Measurements from ENCODE around the gene PKN3. TPM values are rescaled to one million over a fixed set of nuclear protein-coding genes. Genes with fewer than 3 reads are reported as not detected.

The PKN3 gene
- total and polyA plus RNA-seq, 9 of the 15 experiments (the other 6 are each of a cell fraction or from before 2014, with no cell fraction given), result 0.82 to 49.2 (median 19.7) TPM

DNA sequence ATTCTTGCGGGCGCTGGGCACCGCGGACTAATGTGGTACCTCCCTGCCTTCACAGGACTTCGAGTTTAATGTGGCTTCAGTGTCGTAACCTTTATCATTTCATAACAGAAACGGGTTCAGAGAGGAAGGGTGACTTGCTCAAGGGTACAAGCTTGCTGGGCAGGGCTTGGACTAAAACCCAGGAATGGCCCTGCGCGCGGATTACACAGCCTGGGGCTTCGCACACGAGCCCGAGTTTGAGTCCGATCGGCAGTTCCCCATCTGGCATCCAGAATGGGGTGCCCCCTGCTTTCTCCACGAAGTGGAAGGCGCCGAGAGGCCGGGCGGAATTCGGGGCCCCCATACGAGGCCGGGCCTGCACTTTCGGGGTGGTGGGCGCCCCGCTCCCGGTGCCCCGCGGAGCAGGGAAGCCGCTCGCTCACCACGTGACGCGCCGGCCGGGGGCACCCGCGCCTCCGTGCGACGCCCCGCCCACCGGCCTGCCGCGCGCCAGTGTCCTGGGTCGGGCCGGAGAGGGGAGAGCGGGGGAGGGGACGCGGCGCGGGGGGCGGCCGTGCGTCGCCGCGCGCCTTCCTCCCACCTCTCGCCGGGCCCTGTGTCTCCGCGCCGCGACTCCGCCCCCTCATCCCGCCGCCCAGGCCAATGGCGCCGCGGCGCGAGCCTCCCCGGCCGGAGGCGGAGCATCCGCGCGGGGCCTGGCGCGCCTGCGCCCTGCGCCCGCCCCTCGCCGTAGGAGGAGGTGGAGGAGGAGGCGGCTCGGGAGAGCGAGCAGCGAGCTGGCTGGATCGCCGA, 13.6 kb upstream of the PKN3 start, which contains the start of gene SET (continued):
- TF ChIP-seq NUFIP1 (IDR thresholded peaks at IDR 0.05; ENCODE audit: partially characterized antibody) (no peak), GATAD2A (IDR thresholded peaks at IDR 0.05) (peak; percentile 80; the same call in 1 of the 2 replicates), PCBP2 (IDR thresholded peaks at IDR 0.05; ENCODE audit: low read depth, low read length, poor library complexity, severe bottlenecking) (no peak), FUS (optimal IDR thresholded peaks at IDR 0.05; ENCODE audit: low read depth, low read length) (peak; percentile 89), SPI1 (IDR thresholded peaks at IDR 0.05; ENCODE audit: borderline replicate concordance, low read depth, low read length) (peak; percentile 52; the same call in 1 of the 2 replicates), HDGF (IDR thresholded peaks at IDR 0.05) (no peak; the same call in 1 of the 2 replicates), CC2D1A (IDR thresholded peaks at IDR 0.05) (no peak), ZNF79 (CRISPR knock-in tag; IDR thresholded peaks at IDR 0.05; ENCODE audit: low read depth) (no peak), ILK (tag; IDR thresholded peaks at IDR 0.05; ENCODE audit: borderline replicate concordance, low read depth) (no peak), CSDE1 (IDR thresholded peaks at IDR 0.05) (no peak), ZNF140 (CRISPR knock-in tag; IDR thresholded peaks at IDR 0.05) (no peak), SOX6 (IDR thresholded peaks at IDR 0.05) (peak; percentile 50), NBN (IDR thresholded peaks at IDR 0.05; ENCODE audit: low read depth) (peak; percentile 39; the same call in 1 of the 2 replicates), DIDO1 (tag; IDR thresholded peaks at IDR 0.05; ENCODE audit: low read depth) (no peak), ZNF134 (CRISPR knock-in tag; conservative IDR thresholded peaks at IDR 0.05) (peak; percentile 58; the same call in 1 of the 2 replicates), TARDBP (IDR thresholded peaks at IDR 0.05) (peak; percentile 72; the same call in 1 of the 2 replicates), CXXC5 (CRISPR knock-in tag; IDR thresholded peaks at IDR 0.05) (peak; percentile 99), TEAD1 (CRISPR knock-in tag; IDR thresholded peaks at IDR 0.05) (peak; percentile 65 to 77; a peak in 1 of 4 replicates), FOXA3 (CRISPR knock-in tag; conservative IDR thresholded peaks at IDR 0.05 in 1 of 2, IDR thresholded peaks at IDR 0.05 in 1 of 2) (0 out of 4 replicates have a peak, but pooled peaks of 1 of the 2 experiments have one; percentile 17), ZNF57 (CRISPR knock-in tag; IDR thresholded peaks at IDR 0.05) (peak; percentile 78; the same call in 1 of the 2 replicates), KDM5B (IDR thresholded peaks at IDR 0.05; ENCODE audit: insufficient replicate concordance, low read depth, low read length) (no peak), TRIM24 (IDR thresholded peaks at IDR 0.05) (peak; percentile 73 to 84; a peak in 3 of 4 replicates), NELFE (IDR thresholded peaks at IDR 0.05; ENCODE audit: insufficient read depth, insufficient read length) (no peak), PURB (CRISPR knock-in tag; IDR thresholded peaks at IDR 0.05; ENCODE audit: low read depth) (no peak)
- TF ChIP-seq, protein P1, sequence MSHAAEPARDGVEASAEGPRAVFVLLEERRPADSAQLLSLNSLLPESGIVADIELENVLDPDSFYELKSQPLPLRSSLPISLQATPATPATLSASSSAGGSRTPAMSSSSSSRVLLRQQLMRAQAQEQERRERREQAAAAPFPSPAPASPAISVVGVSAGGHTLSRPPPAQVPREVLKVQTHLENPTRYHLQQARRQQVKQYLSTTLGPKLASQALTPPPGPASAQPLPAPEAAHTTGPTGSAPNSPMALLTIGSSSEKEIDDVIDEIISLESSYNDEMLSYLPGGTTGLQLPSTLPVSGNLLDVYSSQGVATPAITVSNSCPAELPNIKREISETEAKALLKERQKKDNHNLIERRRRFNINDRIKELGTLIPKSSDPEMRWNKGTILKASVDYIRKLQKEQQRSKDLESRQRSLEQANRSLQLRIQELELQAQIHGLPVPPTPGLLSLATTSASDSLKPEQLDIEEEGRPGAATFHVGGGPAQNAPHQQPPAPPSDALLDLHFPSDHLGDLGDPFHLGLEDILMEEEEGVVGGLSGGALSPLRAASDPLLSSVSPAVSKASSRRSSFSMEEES (CRISPR knock-in tag; IDR thresholded peaks at IDR 0.05), result peak; percentile 94
- TF ChIP-seq, protein P2, sequence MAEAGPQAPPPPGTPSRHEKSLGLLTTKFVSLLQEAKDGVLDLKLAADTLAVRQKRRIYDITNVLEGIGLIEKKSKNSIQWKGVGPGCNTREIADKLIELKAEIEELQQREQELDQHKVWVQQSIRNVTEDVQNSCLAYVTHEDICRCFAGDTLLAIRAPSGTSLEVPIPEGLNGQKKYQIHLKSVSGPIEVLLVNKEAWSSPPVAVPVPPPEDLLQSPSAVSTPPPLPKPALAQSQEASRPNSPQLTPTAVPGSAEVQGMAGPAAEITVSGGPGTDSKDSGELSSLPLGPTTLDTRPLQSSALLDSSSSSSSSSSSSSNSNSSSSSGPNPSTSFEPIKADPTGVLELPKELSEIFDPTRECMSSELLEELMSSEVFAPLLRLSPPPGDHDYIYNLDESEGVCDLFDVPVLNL (CRISPR knock-in tag; IDR thresholded peaks at IDR 0.05; ENCODE audit: low read depth), result no peak

All from K562 (cell line).